HepG2 (cell line): Measurements from ENCODE around the gene ATP13A2. TPM values are rescaled to one million over a fixed set of nuclear protein-coding genes. Genes with fewer than 3 reads are reported as not detected.

Experiments
- ATAC-seq: fragments of 200-7000 bp; cut with Tn5 transposase; 3 replicates; pipeline ENCODE4 v1.9.1; 2020; ENCODE audit warnings: mild to moderate bottlenecking, moderate library complexity
- BruUV-seq: library from RNA; stranded (reverse); fragments of 400-500 nt; replicated peaks from 2 replicates; lab custom pipeline; 2021; lab: Mats Ljungman, UMichigan
- CTCF ChIA-PET: fragments of 300-600 bp; formaldehyde crosslinking; extraction: SDS; loops from one replicate; lab custom pipeline; 2021; ENCODE audit warnings: low total read pairs, inconsistent platforms, low intra/inter-chr PET ratio; lab: Yijun Ruan, JAX
- POLR2A ChIA-PET: fragments of 350-600 bp; sonication (Branson Sonifier 250); formaldehyde crosslinking; loops from one replicate; lab custom pipeline; 2020; ENCODE audit warnings: antibody characterized with exemption, inconsistent platforms; lab: Yijun Ruan, JAX
- DNase-seq: peaks from one replicate; pipeline ENCODE4 v3.0.0-alpha.2; 2015; ENCODE audit warnings: low spot score
- FAIRE-seq: peaks from 3 replicates; lab custom pipeline; 2011; peaks lifted over from hg19 to GRCh38; lab: Jason Lieb, UNC
- H2AFZ ChIP-seq: one replicate; pipeline ENCODE4 v1.6.1; 2011; ENCODE audit warnings: low read length, inconsistent platforms
- H3K27ac ChIP-seq: fragments of 300-600 bp; 3 replicates; pipeline ENCODE4 v1.8.0; 2011; ENCODE audit warnings: mixed run types, mild to moderate bottlenecking, mixed read lengths, low read length, inconsistent platforms; ENCODE audit not compliant: insufficient read depth; ENCODE audit errors: extremely low read length
- H3K27me3 ChIP-seq, 2 experiments: fragments of 200-600 bp in 1 of 2; 2 replicates in 1 of 2; 3 replicates in 1 of 2; pipeline versions ENCODE4 v1.6.0 to v1.8.0; 2011; ENCODE audit warnings: low read length in 2 of 2, mild to moderate bottlenecking in 2 of 2, moderate library complexity in 2 of 2, inconsistent platforms in 1 of 2; ENCODE audit not compliant: insufficient read depth in 2 of 2, control insufficient read depth in 1 of 2
- H3K36me3 ChIP-seq, 2 experiments: fragments of 200-600 bp in 1 of 2; replicated peaks in 1 of 2; 2 replicates in 1 of 2; 3 replicates in 1 of 2; pipeline versions ENCODE4 v1.5.1 to v1.8.0; 2011; ENCODE audit warnings: low read length in 2 of 2, inconsistent platforms in 1 of 2; ENCODE audit not compliant: insufficient read depth in 2 of 2, control insufficient read depth in 1 of 2
- H3K4me1 ChIP-seq: 2 replicates; pipeline ENCODE4 v1.5.1; 2012; ENCODE audit warnings: low read length, inconsistent platforms; ENCODE audit not compliant: insufficient read depth
- H3K4me2 ChIP-seq: 2 replicates; pipeline ENCODE4 v1.6.0; 2011; ENCODE audit warnings: low read depth, low read length, inconsistent platforms
- H3K4me3 ChIP-seq, 3 experiments: fragments of 200-600 bp in 1 of 3; sonication (generic), shearing (Covaris generic) in 1 of 3; replicated peaks in 1 of 3; 2 replicates each; pipeline ENCODE4 v1.5.1; 2011 to 2016; ENCODE audit warnings: low read length in 3 of 3, inconsistent platforms in 2 of 3, low read depth in 2 of 3, mild to moderate bottlenecking in 2 of 3, control low read depth in 1 of 3, mixed read lengths in 1 of 3; ENCODE audit not compliant: insufficient read depth in 1 of 3
- H3K79me2 ChIP-seq: one replicate; pipeline ENCODE4 v1.6.1; 2011; ENCODE audit warnings: low read length, inconsistent platforms; ENCODE audit not compliant: insufficient read depth
- H3K9ac ChIP-seq: 2 replicates; pipeline ENCODE4 v1.6.0; 2011; ENCODE audit warnings: mild to moderate bottlenecking, low read depth, low read length, inconsistent platforms; ENCODE audit not compliant: insufficient read depth
- H3K9me3 ChIP-seq: 2 replicates; pipeline ENCODE4 v1.5.1; 2012; ENCODE audit warnings: mild to moderate bottlenecking, low read length
- H4K20me1 ChIP-seq: 2 replicates; pipeline ENCODE4 v1.6.0; 2011; ENCODE audit warnings: inconsistent platforms, mild to moderate bottlenecking, low read length, moderate library complexity; ENCODE audit not compliant: insufficient read depth
- CC2D1A ChIP-seq: sonication (generic); formaldehyde crosslinking; IDR thresholded peaks from 2 replicates; pipeline ENCODE4 v1.8.1; 2023; ENCODE audit warnings: mild to moderate bottlenecking, missing genetic modification reagents
- CREB1 ChIP-seq, 2 experiments: fragments of 450-650 bp in 1 of 2; IDR thresholded peaks; 2 replicates each; pipeline ENCODE4 v1.6.1; 2016 to 2017; ENCODE audit warnings: control low read depth in 1 of 2, mild to moderate bottlenecking in 1 of 2, missing compliant biosample characterization in 1 of 2, missing genetic modification characterization in 1 of 2
- FOXJ3 ChIP-seq: sonication (generic); formaldehyde crosslinking; IDR thresholded peaks from 2 replicates; pipeline ENCODE4 v1.4.0; 2020; ENCODE audit warnings: missing genetic modification reagents, mild to moderate bottlenecking, borderline replicate concordance
- HHEX ChIP-seq: IDR thresholded peaks from 2 replicates; pipeline ENCODE4 v1.6.1; 2016; ENCODE audit warnings: control low read depth
- MTA1 ChIP-seq: sonication (generic); formaldehyde crosslinking; IDR thresholded peaks from 2 replicates; pipeline ENCODE4 v1.4.0; 2020; ENCODE audit warnings: missing genetic modification reagents, mild to moderate bottlenecking, borderline replicate concordance
- ZBTB42 ChIP-seq: sonication (generic); formaldehyde crosslinking; IDR thresholded peaks from 2 replicates; pipeline ENCODE4 v1.5.0; 2020; ENCODE audit warnings: mild to moderate bottlenecking, missing genetic modification reagents
- ZNF343 ChIP-seq: sonication (generic); formaldehyde crosslinking; IDR thresholded peaks from 2 replicates; pipeline ENCODE4 v1.4.0; 2020; ENCODE audit warnings: mild to moderate bottlenecking, missing genetic modification reagents
- ZNF776 ChIP-seq: sonication (generic); formaldehyde crosslinking; IDR thresholded peaks from 2 replicates; pipeline ENCODE4 v1.4.0; 2020; ENCODE audit warnings: mild to moderate bottlenecking, missing genetic modification reagents
- WGBS: methylation state at CpG from one replicate; pipeline ENCODE4 v1.1.6; 2017; ENCODE audit warnings: low lambda C conversion rate; 5-methylcytosine and 5-hydroxymethylcytosine counted together
- in situ Hi-C: cut with HindIII; loops from 2 replicates; pipeline ENCODE4 v1.10.0; 2017; ENCODE audit warnings: low pct_unique_long_range_greater_than_20kb; ENCODE audit not compliant: extremely low pct_ligation_motif_present
- intact Hi-C: fragments of 100-400 bp; cut with micrococcal nuclease; formaldehyde crosslinking; loops from one replicate; pipeline ENCODE4 v1.10.0; 2022; ENCODE audit not compliant: unreplicated experiment
- polyA plus RNA-seq, 8 experiments: library from polyadenylated mRNA; depleted of rRNA in 3 of 8; stranded (reverse) in 7 of 8; unstranded in 1 of 8; fragments of >200 nt; fragmentation: Illumina TruSeq in 4 of 8; extraction: Trizol in 4 of 8; gene quantifications; 2 replicates each; pipeline versions ENCODE4 v1.2.1 to v1.2.3, GENCODE V29; 2011 to 2016; ENCODE audit warnings: low read depth in 4 of 8, missing spikeins in 1 of 8, mixed read lengths in 1 of 8; ENCODE audit not compliant: insufficient read depth in 1 of 8
- total RNA-seq, 5 experiments: library from RNA; depleted of rRNA; stranded (reverse); fragments of >200 nt; fragmentation: Illumina TruSeq; extraction: Trizol; gene quantifications; 2 replicates each; pipeline ENCODE4 v1.2.3, GENCODE V29; 2016; ENCODE audit warnings: low read depth in 1 of 5
- TF ChIP-seq, protein P1 (sequence below): sonication (generic); formaldehyde crosslinking; IDR thresholded peaks from 2 replicates; pipeline ENCODE4 v1.5.1; 2020; ENCODE audit warnings: missing genetic modification reagents, mild to moderate bottlenecking, borderline replicate concordance

The ATP13A2 gene
- total and polyA plus RNA-seq, 2 of the 13 experiments (the other 11 are each of a cell fraction or from before 2014, with no cell fraction given) = 13.2 to 16.2 TPM

DNA sequence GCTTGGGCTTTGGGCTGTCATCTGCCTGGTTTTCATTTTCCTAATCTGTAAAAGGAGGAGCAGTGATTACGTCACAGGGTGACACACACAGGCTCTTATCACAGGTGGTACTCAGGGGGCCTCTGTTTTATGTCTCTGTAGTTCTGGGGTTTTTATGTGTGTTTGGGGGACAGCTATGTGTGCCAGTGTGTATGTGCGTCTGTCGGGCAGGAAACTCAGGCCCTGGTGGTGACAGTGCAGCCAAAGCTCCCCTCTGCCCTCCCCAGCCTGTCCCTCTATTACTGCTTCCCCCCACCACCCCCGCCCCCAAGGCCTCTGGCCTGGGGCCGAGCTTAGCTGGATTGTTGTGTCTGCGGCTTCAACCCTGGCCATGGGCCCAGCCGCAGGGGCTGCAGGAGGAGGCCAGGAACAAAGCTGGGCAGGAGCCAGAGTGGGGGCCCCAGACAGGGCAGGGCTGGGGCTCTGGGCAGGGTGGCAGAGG lies 44.6 kb downstream of the ATP13A2 start:
- intact Hi-C loops = no loop called here
- no peak for DNase-seq
- ATAC-seq = no peak

GRCh38 chr1:16966282-16966681 lies 45.4 kb downstream of the ATP13A2 start:
- intact Hi-C loops = no loop called here
- H4K20me1 ChIP-seq = no peaks in the 10 kb centered on the region; the same call in 1 of the 2 replicates
- TF ChIP-seq ZBTB42 (CRISPR knock-in tag) (no peak), HHEX (no peak), ZNF776 (no peak), MTA1 (CRISPR knock-in tag) (no peak), CC2D1A (CRISPR knock-in tag) (no peak)
- TF ChIP-seq, protein P1, sequence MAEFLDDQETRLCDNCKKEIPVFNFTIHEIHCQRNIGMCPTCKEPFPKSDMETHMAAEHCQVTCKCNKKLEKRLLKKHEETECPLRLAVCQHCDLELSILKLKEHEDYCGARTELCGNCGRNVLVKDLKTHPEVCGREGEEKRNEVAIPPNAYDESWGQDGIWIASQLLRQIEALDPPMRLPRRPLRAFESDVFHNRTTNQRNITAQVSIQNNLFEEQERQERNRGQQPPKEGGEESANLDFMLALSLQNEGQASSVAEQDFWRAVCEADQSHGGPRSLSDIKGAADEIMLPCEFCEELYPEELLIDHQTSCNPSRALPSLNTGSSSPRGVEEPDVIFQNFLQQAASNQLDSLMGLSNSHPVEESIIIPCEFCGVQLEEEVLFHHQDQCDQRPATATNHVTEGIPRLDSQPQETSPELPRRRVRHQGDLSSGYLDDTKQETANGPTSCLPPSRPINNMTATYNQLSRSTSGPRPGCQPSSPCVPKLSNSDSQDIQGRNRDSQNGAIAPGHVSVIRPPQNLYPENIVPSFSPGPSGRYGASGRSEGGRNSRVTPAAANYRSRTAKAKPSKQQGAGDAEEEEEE (CRISPR knock-in tag) = no peak
- DNase-seq (no peak), ATAC-seq (no peak), FAIRE-seq (no peak)
- no peak overlapping the region for H2AFZ ChIP-seq
- H3K79me2 ChIP-seq = no peaks in the 10 kb centered on the region
- WGBS = 93% methylated on average over 18 of the region's 22 CpGs
- in situ Hi-C loops = loop anchor here (25.0 kb wide), 1 partner anchor 271 kb away; the partner anchor contains the start of gene PADI3
- H3K9ac ChIP-seq = no peak overlapping the region
- ChIA-PET CTCF (no interaction called here), POLR2A (no interaction called here)
- no peaks in the 10 kb centered on the region for H3K9me3 ChIP-seq
- H3K27ac ChIP-seq = no peak overlapping the region
- no peaks in the 10 kb centered on the region; a peak in 1 of 5 replicates for H3K27me3 ChIP-seq
- H3K36me3 ChIP-seq = no peaks in the 10 kb centered on the region
- no peak overlapping the region for H3K4me3 ChIP-seq
- peaks cover 5% of the 10 kb centered on the region for H3K4me1 ChIP-seq
- H3K4me2 ChIP-seq = no peak overlapping the region
- no TSS peak for BruUV-seq

More for the DNA sequence above, 44.6 kb downstream of the ATP13A2 start:
- H3K27ac ChIP-seq = no peak overlapping the region
- no peaks in the 10 kb centered on the region for H3K9me3 ChIP-seq
- POLR2A ChIA-PET = no interaction called here
- WGBS = 33% methylated on average over 5 of the region's 7 CpGs
- no TSS peak for BruUV-seq
- no peak for FAIRE-seq
- TF ChIP-seq CREB1 (IDR thresholded peaks at IDR 0.05) = peak; percentile 72
- no peak for TF ChIP-seq CREB1 (CRISPR knock-in tag; IDR thresholded peaks at IDR 0.05)
- TF ChIP-seq FOXJ3 = no peak
- TF ChIP-seq ZNF343 = no peak
- no peak overlapping the region for H3K9ac ChIP-seq
- H3K36me3 ChIP-seq = no peaks in the 10 kb centered on the region
- H2AFZ ChIP-seq = no peak overlapping the region
- peaks cover 0 to 1% of the 10 kb centered on the region in 2 experiments; a peak in 1 of 5 replicates for H3K27me3 ChIP-seq
- in situ Hi-C loops = loop anchor here (25.0 kb wide), 1 partner anchor 270 kb away; the partner anchor contains the start of gene PADI3
- CTCF ChIA-PET = no interaction called here
- H3K79me2 ChIP-seq = no peaks in the 10 kb centered on the region
- no peak overlapping the region for H3K4me3 ChIP-seq
- no peaks in the 10 kb centered on the region; the same call in 1 of the 2 replicates for H4K20me1 ChIP-seq
- no peaks in the 10 kb centered on the region for H3K4me1 ChIP-seq
- no peak overlapping the region for H3K4me2 ChIP-seq
